Sigmoid colon (tissue), 7 donors: ENCODE data around the gene TXNL1. TPM values are rescaled to one million over a fixed set of nuclear protein-coding genes. Genes with fewer than 3 reads are reported as not detected.
"Not testable (repeated sequence)": the region's sequence is repeated elsewhere in the genome, so short reads cannot be mapped to it uniquely, and the experiment has no call there.

ENCODE experiments used
- DNase-seq: peaks from one replicate; pipeline ENCODE4 v3.0.0-alpha.2; 2019
- H3K27ac ChIP-seq, 4 donors: fragments of 200-600 bp; sonication (generic); one replicate each; pipeline ENCODE4 v1.5.1; 2016 to 2019; ENCODE audit warnings: mild to moderate bottlenecking in 1 of 4
- H3K27me3 ChIP-seq, 3 donors: fragments of 200-600 bp; sonication (generic); one replicate each; pipeline ENCODE4 v1.5.1; 2019; ENCODE audit warnings: mild to moderate bottlenecking in 1 of 3
- H3K36me3 ChIP-seq, 4 donors: fragments of 200-600 bp; sonication (generic); one replicate each; pipeline ENCODE4 v1.5.1; 2016 to 2019
- H3K4me1 ChIP-seq, 4 donors: fragments of 200-600 bp; sonication (generic); one replicate each; pipeline ENCODE4 v1.5.1; 2017 to 2019
- H3K4me3 ChIP-seq, 4 donors: fragments of 200-600 bp; sonication (generic); one replicate each; pipeline ENCODE4 v1.5.1; 2017 to 2019; ENCODE audit warnings: mild to moderate bottlenecking in 2 of 4, moderate library complexity in 1 of 4
- H3K9me3 ChIP-seq, 4 donors: fragments of 200-600 bp in 3 of 4; sonication (generic) in 3 of 4; one replicate each; pipeline versions ENCODE4 v1.5.1 to v1.6.1; 2013 to 2019
- EP300 ChIP-seq, 4 donors: sonication (generic); formaldehyde crosslinking; IDR thresholded peaks; one replicate each; pipeline ENCODE4 v1.6.1; 2017; ENCODE audit warnings: antibody characterized with exemption in 4 of 4
- POLR2A ChIP-seq, 2 donors: fragments of 450-650 bp; IDR thresholded peaks; one replicate each; pipeline ENCODE4 v1.6.1; 2016; ENCODE audit warnings: antibody characterized with exemption in 2 of 2, mild to moderate bottlenecking in 2 of 2, moderate library complexity in 2 of 2
- POLR2AphosphoS5 ChIP-seq, 4 donors: sonication (generic); formaldehyde crosslinking; IDR thresholded peaks; one replicate each; pipeline ENCODE4 v1.6.1; 2017; ENCODE audit warnings: antibody characterized with exemption in 4 of 4
- WGBS, 2 donors: extraction: QIAGEN DNeasy Blood & Tissue Kit; methylation state at CpG; one replicate each; pipeline ENCODE4 v1.1.7; 2013; 5-methylcytosine and 5-hydroxymethylcytosine counted together
- intact Hi-C: fragments of 100-400 bp; cut with DNase I; formaldehyde crosslinking; loops from one replicate; pipeline ENCODE4 v1.15.1; 2023
- polyA plus RNA-seq, 3 donors: library from polyadenylated mRNA; stranded (reverse); fragments of 200-250 nt; gene quantifications; one replicate each; pipeline ENCODE4 v1.2.3, GENCODE V29; 2013
- total RNA-seq, 4 donors: library from RNA; depleted of rRNA; stranded (reverse); fragments of >200 nt; gene quantifications; one replicate each; pipeline ENCODE4 v1.1.0, GENCODE V29; 2016
- TF ChIP-seq, protein P1 (sequence below), 4 experiments: fragments of 450-650 bp in 3 of 4; fragments of 200-600 bp in 1 of 4; IDR thresholded peaks; one replicate each; pipeline ENCODE4 v1.5.1; 2016 to 2019; ENCODE audit warnings: antibody characterized with exemption in 4 of 4, mild to moderate bottlenecking in 3 of 4, moderate library complexity in 2 of 4
- donor health status: healthy with polysubstance abuse.
- donor health status: Bipolar disorder and iron deficiency.
- donor health status: healthy.

The TXNL1 gene
- total and polyA plus RNA-seq, 7 donors = 39.8 to 79.1 (median 47.9) TPM

GRCh38 chr18:56574861-56575260 is 63.5 kb downstream of the TXNL1 start:
- Histone ChIP-seq H3K36me3 (no peaks in the 10 kb centered on the region), H3K4me3 (no peak overlapping the region), H3K4me1 (peaks cover 0 to 16% (median 9%) of the 10 kb centered on the region in 4 donors), H3K9me3 (no peaks in the 10 kb centered on the region), H3K27ac (peak overlapping the region in 1 of 4 donors; percentile 31), H3K27me3 (no peaks in the 10 kb centered on the region)
- TF ChIP-seq, protein P1, sequence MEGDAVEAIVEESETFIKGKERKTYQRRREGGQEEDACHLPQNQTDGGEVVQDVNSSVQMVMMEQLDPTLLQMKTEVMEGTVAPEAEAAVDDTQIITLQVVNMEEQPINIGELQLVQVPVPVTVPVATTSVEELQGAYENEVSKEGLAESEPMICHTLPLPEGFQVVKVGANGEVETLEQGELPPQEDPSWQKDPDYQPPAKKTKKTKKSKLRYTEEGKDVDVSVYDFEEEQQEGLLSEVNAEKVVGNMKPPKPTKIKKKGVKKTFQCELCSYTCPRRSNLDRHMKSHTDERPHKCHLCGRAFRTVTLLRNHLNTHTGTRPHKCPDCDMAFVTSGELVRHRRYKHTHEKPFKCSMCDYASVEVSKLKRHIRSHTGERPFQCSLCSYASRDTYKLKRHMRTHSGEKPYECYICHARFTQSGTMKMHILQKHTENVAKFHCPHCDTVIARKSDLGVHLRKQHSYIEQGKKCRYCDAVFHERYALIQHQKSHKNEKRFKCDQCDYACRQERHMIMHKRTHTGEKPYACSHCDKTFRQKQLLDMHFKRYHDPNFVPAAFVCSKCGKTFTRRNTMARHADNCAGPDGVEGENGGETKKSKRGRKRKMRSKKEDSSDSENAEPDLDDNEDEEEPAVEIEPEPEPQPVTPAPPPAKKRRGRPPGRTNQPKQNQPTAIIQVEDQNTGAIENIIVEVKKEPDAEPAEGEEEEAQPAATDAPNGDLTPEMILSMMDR (IDR thresholded peaks at IDR 0.05) = no peak
- no peak for TF ChIP-seq POLR2A (IDR thresholded peaks at IDR 0.05)
- no peak for TF ChIP-seq EP300 (IDR thresholded peaks at IDR 0.05)
- TF ChIP-seq POLR2AphosphoS5 (IDR thresholded peaks at IDR 0.05) = no peak
- 30 to 54% methylated on average over 3 of the region's 3 CpGs for WGBS, 2 donors
- intact Hi-C loops = loop anchor here (10.0 kb wide), 2 partner anchors 1230 to 1900 kb away; no protein-coding TSS in a partner anchor
- DNase-seq = no peak

- H3K4me1 ChIP-seq = peaks cover 0 to 16% (median 9%) of the 10 kb centered on the region in 4 donors
- H3K36me3 ChIP-seq, H3K9me3 ChIP-seq, H3K27me3 ChIP-seq, H3K27ac ChIP-seq, DNase-seq, H3K4me3 ChIP-seq: not testable (repeated sequence)
- WGBS, 2 donors = 97% methylated on average over 36 of the region's 36 CpGs
- intact Hi-C loops = loop anchor here (10.0 kb wide), 2 partner anchors 1227 to 1897 kb away; no protein-coding TSS in a partner anchor
Observed at GRCh38 chr18:56572267-56572666, 66.1 kb downstream of the TXNL1 start.

- Histone ChIP-seq H3K36me3 (no peaks in the 10 kb centered on the region), H3K27ac (no peak overlapping the region), H3K9me3 (no peaks in the 10 kb centered on the region), H3K4me1 (peaks cover 0 to 15% (median 9%) of the 10 kb centered on the region in 4 donors), H3K27me3 (no peaks in the 10 kb centered on the region), H3K4me3 (no peak overlapping the region)
- 81 to 87% methylated on average over 3 of the region's 3 CpGs for WGBS, 2 donors
- TF ChIP-seq POLR2A (IDR thresholded peaks at IDR 0.05) (no peak), EP300 (IDR thresholded peaks at IDR 0.05) (no peak), POLR2AphosphoS5 (IDR thresholded peaks at IDR 0.05) (no peak)
- TF ChIP-seq, protein P1 (IDR thresholded peaks at IDR 0.05) = no peak
- intact Hi-C loops = loop anchor here (10.0 kb wide), 2 partner anchors 1226 to 1896 kb away; no protein-coding TSS in a partner anchor
- no peak for DNase-seq
Observed at GRCh38 chr18:56570978-56571377, 67.4 kb downstream of the TXNL1 start.

- no peak for DNase-seq
- no peak overlapping the region for H3K27ac ChIP-seq
- no peaks in the 10 kb centered on the region for H3K36me3 ChIP-seq
Observed at GRCh38 chr18:56569416-56569815, 69.0 kb downstream of the TXNL1 start.

DNA sequence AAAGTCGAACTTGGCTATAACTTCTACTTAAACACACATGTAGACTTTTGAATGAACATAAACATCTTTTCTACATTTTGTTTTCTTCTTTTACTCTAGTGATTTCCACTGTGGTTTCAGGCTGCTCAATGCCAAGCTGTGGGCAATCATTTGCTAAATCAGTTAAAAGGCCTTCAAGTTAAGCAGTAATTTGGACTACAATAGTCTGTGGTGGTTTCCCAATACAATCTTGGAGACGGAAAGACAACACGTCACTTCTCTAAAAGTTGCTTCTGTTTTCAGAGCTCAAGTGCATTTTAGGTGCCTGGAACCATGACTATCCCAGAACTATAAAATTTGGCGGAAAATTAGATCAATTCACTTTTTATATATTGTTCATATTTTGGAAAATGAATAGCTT is 69.4 kb downstream of the TXNL1 start:
- WGBS, 2 donors = 76 to 80% methylated on average over 4 of the region's 4 CpGs
- no peaks in the 10 kb centered on the region for H3K36me3 ChIP-seq

More at GRCh38 chr18:56569416-56569815, 69.0 kb downstream of the TXNL1 start:
- H3K4me1 ChIP-seq = peaks cover 0 to 1% (median 0%) of the 10 kb centered on the region in 4 donors
- no peaks in the 10 kb centered on the region for H3K27me3 ChIP-seq
- intact Hi-C loops = no loop called here
- H3K9me3 ChIP-seq = no peaks in the 10 kb centered on the region
- H3K4me3 ChIP-seq = no peak overlapping the region
- WGBS, 2 donors = 72 to 87% methylated on average over 1 of the region's 1 CpG
- no peak for TF ChIP-seq POLR2AphosphoS5 (IDR thresholded peaks at IDR 0.05)
- TF ChIP-seq, protein P1 (IDR thresholded peaks at IDR 0.05) = no peak
- TF ChIP-seq POLR2A (IDR thresholded peaks at IDR 0.05) = no peak
- no peak for TF ChIP-seq EP300 (IDR thresholded peaks at IDR 0.05)

More for the DNA sequence above, 69.4 kb downstream of the TXNL1 start:
- H3K27ac ChIP-seq = no peak overlapping the region
- no peaks in the 10 kb centered on the region for H3K4me1 ChIP-seq
- TF ChIP-seq, protein P1 (IDR thresholded peaks at IDR 0.05) = no peak
- TF ChIP-seq POLR2AphosphoS5 (IDR thresholded peaks at IDR 0.05) (no peak), EP300 (IDR thresholded peaks at IDR 0.05) (no peak), POLR2A (IDR thresholded peaks at IDR 0.05) (no peak)
- H3K27me3 ChIP-seq = no peaks in the 10 kb centered on the region
- no peaks in the 10 kb centered on the region for H3K9me3 ChIP-seq
- intact Hi-C loops = no loop called here
- no peak overlapping the region for H3K4me3 ChIP-seq
- DNase-seq = no peak
